Measurements from ENCODE around the gene OR56B4.

OR56B4 gene

DNA sequence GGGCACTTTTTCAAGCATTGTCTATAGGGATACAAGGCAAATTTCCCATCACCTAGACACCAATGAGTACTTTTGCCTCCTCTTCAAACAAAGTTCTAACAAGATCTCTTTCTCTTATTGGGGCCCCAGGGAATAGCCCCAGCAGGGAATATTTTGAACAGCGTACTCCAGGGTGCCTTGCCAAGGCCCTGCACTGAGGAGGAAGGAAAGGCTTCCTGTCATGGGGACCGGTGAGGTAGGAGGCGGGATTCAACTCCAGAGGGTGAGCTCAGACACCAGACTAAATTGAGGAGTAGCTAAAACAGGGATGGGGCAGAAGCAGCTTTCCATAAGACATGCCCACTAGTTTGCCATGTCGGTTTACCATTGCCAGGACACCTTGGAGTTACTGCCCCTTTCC, 28.0 kb upstream of the OR56B4 start:
- no peak for TF ChIP-seq CTCF (IDR thresholded peaks at IDR 0.05; ENCODE audit: low read depth, low read length)
- H3K27ac ChIP-seq = no peak overlapping the region
- H3K9me3 ChIP-seq (ENCODE audit: severe bottlenecking) = peaks cover 9% of the 10 kb centered on the region
- H3K36me3 ChIP-seq = no peaks in the 10 kb centered on the region
- H3K27me3 ChIP-seq (ENCODE audit: insufficient read depth, low read depth, severe bottlenecking) = peaks cover 50% of the 10 kb centered on the region
- no peak overlapping the region for H3K4me3 ChIP-seq (ENCODE audit: low read depth, low read length)
- no peak for DNase-seq

DNA sequence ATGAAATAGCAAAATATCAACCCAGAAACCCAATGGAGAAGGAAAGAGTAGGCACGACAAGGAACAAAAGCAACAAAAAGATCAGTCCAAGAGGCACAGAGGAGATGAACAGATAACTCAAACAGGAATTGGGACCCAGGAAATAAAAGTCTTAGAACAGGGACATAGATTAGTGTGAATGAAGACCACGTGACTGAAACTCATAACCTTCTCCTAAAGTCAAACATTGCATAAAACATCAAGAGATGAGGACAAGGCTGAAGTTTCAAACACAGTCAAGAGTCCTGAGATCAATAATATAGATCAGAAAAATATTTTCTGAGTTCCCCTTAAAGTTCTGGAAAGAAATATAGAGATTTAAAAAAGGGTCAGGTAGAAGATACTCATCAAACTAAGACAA, 24.4 kb upstream of the OR56B4 start:
- TF ChIP-seq CTCF (IDR thresholded peaks at IDR 0.05; ENCODE audit: low read depth, low read length) = no peak
- H3K27me3 ChIP-seq (ENCODE audit: insufficient read depth, low read depth, severe bottlenecking) = peaks cover 39% of the 10 kb centered on the region

GRCh38 chr11:6084587-6084986, 22.9 kb upstream of the OR56B4 start:
- Histone ChIP-seq H3K9me3 (ENCODE audit: severe bottlenecking) (no peaks in the 10 kb centered on the region), H3K36me3 (no peaks in the 10 kb centered on the region), H3K4me3 (ENCODE audit: low read depth, low read length) (no peak overlapping the region), H3K27me3 (ENCODE audit: insufficient read depth, low read depth, severe bottlenecking) (peaks cover 27% of the 10 kb centered on the region), H3K27ac (no peak overlapping the region)
- no peak for TF ChIP-seq CTCF (IDR thresholded peaks at IDR 0.05; ENCODE audit: low read depth, low read length)
- DNase-seq = no peak

More for the DNA sequence above, 24.4 kb upstream of the OR56B4 start:
- no peaks in the 10 kb centered on the region for H3K9me3 ChIP-seq (ENCODE audit: severe bottlenecking)
- H3K36me3 ChIP-seq = no peaks in the 10 kb centered on the region
- H3K27ac ChIP-seq = no peak overlapping the region
- H3K4me3 ChIP-seq (ENCODE audit: low read depth, low read length) = no peak overlapping the region
- DNase-seq = no peak

GRCh38 chr11:6094186-6094585, 13.3 kb upstream of the OR56B4 start:
- no peak for DNase-seq
- H3K36me3 ChIP-seq = no peaks in the 10 kb centered on the region
- no peak overlapping the region for H3K27ac ChIP-seq
- no peaks in the 10 kb centered on the region for H3K9me3 ChIP-seq (ENCODE audit: severe bottlenecking)
- H3K4me3 ChIP-seq (ENCODE audit: low read depth, low read length) = no peak overlapping the region
- peaks cover 28% of the 10 kb centered on the region for H3K27me3 ChIP-seq (ENCODE audit: insufficient read depth, low read depth, severe bottlenecking)
- TF ChIP-seq CTCF (IDR thresholded peaks at IDR 0.05; ENCODE audit: low read depth, low read length) = no peak

- Histone ChIP-seq H3K4me3 (ENCODE audit: low read depth, low read length) (no peak overlapping the region), H3K9me3 (ENCODE audit: severe bottlenecking) (no peaks in the 10 kb centered on the region), H3K27ac (no peak overlapping the region), H3K27me3 (ENCODE audit: insufficient read depth, low read depth, severe bottlenecking) (peaks cover 29% of the 10 kb centered on the region), H3K36me3 (no peaks in the 10 kb centered on the region)
- TF ChIP-seq CTCF (IDR thresholded peaks at IDR 0.05; ENCODE audit: low read depth, low read length) = no peak
- DNase-seq = no peak
Observed at GRCh38 chr11:6095798-6096197, 11.7 kb upstream of the OR56B4 start.

GRCh38 chr11:6096417-6096816, 11.1 kb upstream of the OR56B4 start:
- TF ChIP-seq CTCF (IDR thresholded peaks at IDR 0.05; ENCODE audit: low read depth, low read length) = no peak
- Histone ChIP-seq H3K27me3 (ENCODE audit: insufficient read depth, low read depth, severe bottlenecking) (peaks cover 30% of the 10 kb centered on the region), H3K4me3 (ENCODE audit: low read depth, low read length) (no peak overlapping the region), H3K27ac (no peak overlapping the region), H3K36me3 (no peaks in the 10 kb centered on the region), H3K9me3 (ENCODE audit: severe bottlenecking) (no peaks in the 10 kb centered on the region)
- no peak for DNase-seq

All from WERI-Rb-1 (cell line).